ENCODE data around the gene HOTAIR.

HOTAIR gene

GRCh38 chr12:53955776-53956250 is 18.9 kb downstream of the HOTAIR start:
- no peak for DNase-seq

GRCh38 chr12:53955036-53955775 is 19.5 kb downstream of the HOTAIR start:
- DNase-seq: no peak

- no peak for DNase-seq
Measured at GRCh38 chr12:53954694-53955035, 20.1 kb downstream of the HOTAIR start, which contains the start of gene HOXC12. Gene HOXC12, plus strand, starts transcription at chr12:53954903. Its CDS starts 27 bp downstream, at chr12:53954930.

- no peak for DNase-seq
Measured at GRCh38 chr12:53953831-53954693, 20.7 kb downstream of the HOTAIR start.

- DNase-seq: no peak
Measured at GRCh38 chr12:53952871-53953734, 21.7 kb downstream of the HOTAIR start.

- no peak for DNase-seq
Measured at GRCh38 chr12:53952335-53952694, 22.4 kb downstream of the HOTAIR start.

- no peak for DNase-seq
Measured at GRCh38 chr12:53951577-53952334, 23.0 kb downstream of the HOTAIR start.

- no peak for DNase-seq
Measured at GRCh38 chr12:53950789-53951576, 23.8 kb downstream of the HOTAIR start.

GRCh38 chr12:53950437-53950773 is 24.3 kb downstream of the HOTAIR start:
- DNase-seq: no peak

- no peak for DNase-seq
Measured at GRCh38 chr12:53949631-53950436, 24.9 kb downstream of the HOTAIR start.

- DNase-seq: no peak
Measured at GRCh38 chr12:53948650-53949593, 25.8 kb downstream of the HOTAIR start.

GRCh38 chr12:53947743-53948142 is 27.0 kb downstream of the HOTAIR start:
- DNase-seq: no peak

GRCh38 chr12:53944907-53945847 is 29.6 kb downstream of the HOTAIR start:
- DNase-seq: no peak

- DNase-seq: no peak
Measured at GRCh38 chr12:53944209-53944608, 30.5 kb downstream of the HOTAIR start.

- no peak for DNase-seq
Measured at GRCh38 chr12:53942467-53942997, 32.2 kb downstream of the HOTAIR start.

- DNase-seq: no peak
Measured at GRCh38 chr12:53941750-53942149, 33.0 kb downstream of the HOTAIR start.

GRCh38 chr12:53941187-53941586 is 33.6 kb downstream of the HOTAIR start:
- DNase-seq: no peak

GRCh38 chr12:53940443-53941014 is 34.2 kb downstream of the HOTAIR start:
- DNase-seq: no peak
